K562 (cell line): ENCODE measurements around the gene CNPY2. TPM values are rescaled to one million over a fixed set of nuclear protein-coding genes. Genes with fewer than 3 reads are reported as not detected.
A peak's percentile ranks its signal among the peaks of the same experiment; 100 is the strongest.

Source experiments
- FOXM1 ChIP-seq, 2 experiments: fragments of 450-650 bp in 1 of 2; sonication (generic) in 1 of 2; formaldehyde crosslinking in 1 of 2; IDR thresholded peaks; 2 replicates each; pipeline versions ENCODE4 v1.6.1 to v1.9.0; 2017 to 2022; ENCODE audit warnings: low read depth in 2 of 2, mild to moderate bottlenecking in 2 of 2, missing genetic modification reagents in 1 of 2, moderate library complexity in 1 of 2
- GABPB2 ChIP-seq: fragments of 250-450 bp; sonication (Bioruptor Pico); conservative IDR thresholded peaks from 2 replicates; pipeline ENCODE4 v1.5.1; 2021; ENCODE audit warnings: mild to moderate bottlenecking
- KDM2B ChIP-seq: fragments of 250-450 bp; sonication (Bioruptor Pico); IDR thresholded peaks from 2 replicates; pipeline ENCODE4 v1.8.0; 2021; ENCODE audit warnings: mild to moderate bottlenecking, moderate library complexity
- LCOR ChIP-seq: sonication (generic); formaldehyde crosslinking; IDR thresholded peaks from 2 replicates; pipeline ENCODE4 v1.8.0; 2022; ENCODE audit warnings: mild to moderate bottlenecking, missing genetic modification reagents
- PML ChIP-seq: IDR thresholded peaks from 2 replicates; pipeline ENCODE4 v1.6.1; 2012; ENCODE audit warnings: low read length, inconsistent platforms
- TAF9B ChIP-seq: fragments of 450-650 bp; IDR thresholded peaks from 2 replicates; pipeline ENCODE4 v1.6.1; 2018; ENCODE audit warnings: mild to moderate bottlenecking; ENCODE audit not compliant: partially characterized antibody
- ZNF644 ChIP-seq: fragments of 200-800 bp; sonication (Bioruptor generic); IDR thresholded peaks from 2 replicates; pipeline ENCODE4 v1.6.1; 2016; ENCODE audit warnings: low read depth, missing genetic modification characterization, missing compliant biosample characterization
- ZNF76 ChIP-seq: fragments of 250-450 bp; sonication (Bioruptor Pico); IDR thresholded peaks from 2 replicates; pipeline ENCODE4 v1.4.0; 2020; ENCODE audit warnings: mild to moderate bottlenecking, moderate library complexity, borderline replicate concordance
- polyA plus RNA-seq, 8 experiments: library from polyadenylated mRNA; depleted of rRNA in 4 of 8; stranded (reverse) in 5 of 8; unstranded in 3 of 8; fragments of >200 nt; fragmentation: Nextera tagmentation in 2 of 8; fragmentation: Illumina TruSeq in 1 of 8; extraction: Ambion mirVana in 2 of 8; extraction: Trizol in 1 of 8; gene quantifications; 2 replicates each; pipeline versions ENCODE4 v1.2.1 to v1.2.3, GENCODE V29; 2011 to 2014; ENCODE audit warnings: inconsistent platforms in 1 of 8, missing spikeins in 1 of 8
- total RNA-seq, 7 experiments: library from RNA; depleted of rRNA in 6 of 7; stranded (reverse); fragments of >200 nt in 6 of 7; fragmentation: Illumina TruSeq in 2 of 7; extraction: Trizol in 2 of 7; gene quantifications; 2 replicates each; pipeline versions ENCODE4 v1.2.1 to v1.2.3, GENCODE V29; 2011 to 2021; ENCODE audit warnings: low replicate concordance in 1 of 7
- TF ChIP-seq, protein P1 (sequence below): sonication (generic); formaldehyde crosslinking; IDR thresholded peaks from 2 replicates; pipeline ENCODE4 v1.9.0; 2022; ENCODE audit warnings: mild to moderate bottlenecking, missing genetic modification reagents
- TF ChIP-seq, protein P2 (sequence below): fragments of 450-650 bp; IDR thresholded peaks from 2 replicates; pipeline ENCODE4 v1.6.1; 2017; ENCODE audit warnings: antibody characterized with exemption, mild to moderate bottlenecking
- TF ChIP-seq, protein P3 (sequence below): fragments of 450-650 bp; formaldehyde crosslinking; IDR thresholded peaks from 2 replicates; pipeline ENCODE4 v1.4.0; 2020; ENCODE audit warnings: mild to moderate bottlenecking, moderate library complexity
- TF ChIP-seq, protein P4 (sequence below), 2 experiments: fragments of 450-650 bp; IDR thresholded peaks; 2 replicates each; pipeline ENCODE4 v1.6.1; 2018; ENCODE audit warnings: mild to moderate bottlenecking in 2 of 2, low read depth in 1 of 2; ENCODE audit not compliant: partially characterized antibody in 2 of 2
- TF ChIP-seq, protein P5 (sequence below): sonication (generic); formaldehyde crosslinking; IDR thresholded peaks from 2 replicates; pipeline ENCODE4 v1.4.0; 2020; ENCODE audit warnings: mild to moderate bottlenecking, missing genetic modification reagents

Gene CNPY2
- total and polyA plus RNA-seq, 9 of the 15 experiments (the other 6 are each of a cell fraction or from before 2014, with no cell fraction given): 33.8 to 190 (median 138) TPM

DNA sequence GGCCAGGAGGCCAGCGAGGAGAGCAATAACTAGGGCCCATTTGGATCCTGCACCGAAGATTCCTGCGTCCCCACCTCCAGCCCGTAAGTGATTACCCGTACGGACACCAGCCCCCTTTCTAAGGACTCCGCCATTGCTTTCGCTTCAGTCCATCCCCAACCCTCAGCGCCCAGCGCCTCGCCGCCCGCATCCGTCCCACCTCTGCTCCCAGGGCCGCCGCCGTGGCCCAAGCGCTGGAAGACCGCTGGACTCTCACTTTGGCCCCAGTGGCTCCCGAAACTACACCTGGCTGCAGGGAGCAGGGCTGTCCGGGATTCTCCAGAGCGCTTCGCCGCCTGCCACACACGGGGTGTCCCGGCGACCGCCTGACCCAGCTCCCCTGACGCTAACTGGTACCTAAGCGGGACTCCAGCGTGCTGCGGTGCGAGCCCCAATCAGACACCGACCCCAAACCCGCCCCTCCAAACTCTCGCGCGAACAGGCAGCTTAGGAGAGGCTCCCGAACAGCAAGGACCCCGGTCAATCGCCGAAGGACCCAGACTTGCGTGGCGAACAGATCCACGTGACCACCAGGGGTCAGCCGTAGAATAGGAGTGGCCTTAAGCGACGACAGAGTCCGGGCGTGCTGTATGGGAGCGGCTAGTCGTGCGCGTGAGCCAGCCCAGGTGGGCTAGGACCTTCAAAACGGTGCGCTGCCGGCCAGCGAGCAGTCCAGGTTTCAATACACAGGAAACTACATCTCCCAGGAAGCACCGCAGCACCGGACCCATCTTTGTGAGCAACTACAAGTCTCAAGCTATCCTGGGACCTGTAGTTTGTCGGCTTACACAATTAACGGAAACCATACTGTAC is at the start of gene CNPY2 (continued):
- TF ChIP-seq LCOR: peak; percentile 90
- TF ChIP-seq, protein P1, sequence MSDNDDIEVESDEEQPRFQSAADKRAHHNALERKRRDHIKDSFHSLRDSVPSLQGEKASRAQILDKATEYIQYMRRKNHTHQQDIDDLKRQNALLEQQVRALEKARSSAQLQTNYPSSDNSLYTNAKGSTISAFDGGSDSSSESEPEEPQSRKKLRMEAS (CRISPR knock-in tag): peak; percentile 92
- TF ChIP-seq ZNF76 (CRISPR knock-in tag): no peak
- TF ChIP-seq, protein P2, sequence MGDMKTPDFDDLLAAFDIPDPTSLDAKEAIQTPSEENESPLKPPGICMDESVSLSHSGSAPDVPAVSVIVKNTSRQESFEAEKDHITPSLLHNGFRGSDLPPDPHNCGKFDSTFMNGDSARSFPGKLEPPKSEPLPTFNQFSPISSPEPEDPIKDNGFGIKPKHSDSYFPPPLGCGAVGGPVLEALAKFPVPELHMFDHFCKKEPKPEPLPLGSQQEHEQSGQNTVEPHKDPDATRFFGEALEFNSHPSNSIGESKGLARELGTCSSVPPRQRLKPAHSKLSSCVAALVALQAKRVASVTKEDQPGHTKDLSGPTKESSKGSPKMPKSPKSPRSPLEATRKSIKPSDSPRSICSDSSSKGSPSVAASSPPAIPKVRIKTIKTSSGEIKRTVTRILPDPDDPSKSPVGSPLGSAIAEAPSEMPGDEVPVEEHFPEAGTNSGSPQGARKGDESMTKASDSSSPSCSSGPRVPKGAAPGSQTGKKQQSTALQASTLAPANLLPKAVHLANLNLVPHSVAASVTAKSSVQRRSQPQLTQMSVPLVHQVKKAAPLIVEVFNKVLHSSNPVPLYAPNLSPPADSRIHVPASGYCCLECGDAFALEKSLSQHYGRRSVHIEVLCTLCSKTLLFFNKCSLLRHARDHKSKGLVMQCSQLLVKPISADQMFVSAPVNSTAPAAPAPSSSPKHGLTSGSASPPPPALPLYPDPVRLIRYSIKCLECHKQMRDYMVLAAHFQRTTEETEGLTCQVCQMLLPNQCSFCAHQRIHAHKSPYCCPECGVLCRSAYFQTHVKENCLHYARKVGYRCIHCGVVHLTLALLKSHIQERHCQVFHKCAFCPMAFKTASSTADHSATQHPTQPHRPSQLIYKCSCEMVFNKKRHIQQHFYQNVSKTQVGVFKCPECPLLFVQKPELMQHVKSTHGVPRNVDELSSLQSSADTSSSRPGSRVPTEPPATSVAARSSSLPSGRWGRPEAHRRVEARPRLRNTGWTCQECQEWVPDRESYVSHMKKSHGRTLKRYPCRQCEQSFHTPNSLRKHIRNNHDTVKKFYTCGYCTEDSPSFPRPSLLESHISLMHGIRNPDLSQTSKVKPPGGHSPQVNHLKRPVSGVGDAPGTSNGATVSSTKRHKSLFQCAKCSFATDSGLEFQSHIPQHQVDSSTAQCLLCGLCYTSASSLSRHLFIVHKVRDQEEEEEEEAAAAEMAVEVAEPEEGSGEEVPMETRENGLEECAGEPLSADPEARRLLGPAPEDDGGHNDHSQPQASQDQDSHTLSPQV: peak; percentile 90
- 0 out of 2 replicates have a peak, but pooled peaks have one; percentile 43 for TF ChIP-seq PML
- TF ChIP-seq, protein P3, sequence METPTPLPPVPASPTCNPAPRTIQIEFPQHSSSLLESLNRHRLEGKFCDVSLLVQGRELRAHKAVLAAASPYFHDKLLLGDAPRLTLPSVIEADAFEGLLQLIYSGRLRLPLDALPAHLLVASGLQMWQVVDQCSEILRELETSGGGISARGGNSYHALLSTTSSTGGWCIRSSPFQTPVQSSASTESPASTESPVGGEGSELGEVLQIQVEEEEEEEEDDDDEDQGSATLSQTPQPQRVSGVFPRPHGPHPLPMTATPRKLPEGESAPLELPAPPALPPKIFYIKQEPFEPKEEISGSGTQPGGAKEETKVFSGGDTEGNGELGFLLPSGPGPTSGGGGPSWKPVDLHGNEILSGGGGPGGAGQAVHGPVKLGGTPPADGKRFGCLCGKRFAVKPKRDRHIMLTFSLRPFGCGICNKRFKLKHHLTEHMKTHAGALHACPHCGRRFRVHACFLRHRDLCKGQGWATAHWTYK: 0 out of 2 replicates have a peak, but pooled peaks have one; percentile 21
- TF ChIP-seq ZNF644 (tag): peak; percentile 76; the same call in 1 of the 2 replicates
- TF ChIP-seq GABPB2 (CRISPR knock-in tag): no peak
- no peak for TF ChIP-seq FOXM1 (IDR thresholded peaks at IDR 0.05; ENCODE audit: low read depth)
- no peak for TF ChIP-seq FOXM1 (CRISPR knock-in tag; IDR thresholded peaks at IDR 0.05; ENCODE audit: low read depth)
- TF ChIP-seq, protein P4, sequence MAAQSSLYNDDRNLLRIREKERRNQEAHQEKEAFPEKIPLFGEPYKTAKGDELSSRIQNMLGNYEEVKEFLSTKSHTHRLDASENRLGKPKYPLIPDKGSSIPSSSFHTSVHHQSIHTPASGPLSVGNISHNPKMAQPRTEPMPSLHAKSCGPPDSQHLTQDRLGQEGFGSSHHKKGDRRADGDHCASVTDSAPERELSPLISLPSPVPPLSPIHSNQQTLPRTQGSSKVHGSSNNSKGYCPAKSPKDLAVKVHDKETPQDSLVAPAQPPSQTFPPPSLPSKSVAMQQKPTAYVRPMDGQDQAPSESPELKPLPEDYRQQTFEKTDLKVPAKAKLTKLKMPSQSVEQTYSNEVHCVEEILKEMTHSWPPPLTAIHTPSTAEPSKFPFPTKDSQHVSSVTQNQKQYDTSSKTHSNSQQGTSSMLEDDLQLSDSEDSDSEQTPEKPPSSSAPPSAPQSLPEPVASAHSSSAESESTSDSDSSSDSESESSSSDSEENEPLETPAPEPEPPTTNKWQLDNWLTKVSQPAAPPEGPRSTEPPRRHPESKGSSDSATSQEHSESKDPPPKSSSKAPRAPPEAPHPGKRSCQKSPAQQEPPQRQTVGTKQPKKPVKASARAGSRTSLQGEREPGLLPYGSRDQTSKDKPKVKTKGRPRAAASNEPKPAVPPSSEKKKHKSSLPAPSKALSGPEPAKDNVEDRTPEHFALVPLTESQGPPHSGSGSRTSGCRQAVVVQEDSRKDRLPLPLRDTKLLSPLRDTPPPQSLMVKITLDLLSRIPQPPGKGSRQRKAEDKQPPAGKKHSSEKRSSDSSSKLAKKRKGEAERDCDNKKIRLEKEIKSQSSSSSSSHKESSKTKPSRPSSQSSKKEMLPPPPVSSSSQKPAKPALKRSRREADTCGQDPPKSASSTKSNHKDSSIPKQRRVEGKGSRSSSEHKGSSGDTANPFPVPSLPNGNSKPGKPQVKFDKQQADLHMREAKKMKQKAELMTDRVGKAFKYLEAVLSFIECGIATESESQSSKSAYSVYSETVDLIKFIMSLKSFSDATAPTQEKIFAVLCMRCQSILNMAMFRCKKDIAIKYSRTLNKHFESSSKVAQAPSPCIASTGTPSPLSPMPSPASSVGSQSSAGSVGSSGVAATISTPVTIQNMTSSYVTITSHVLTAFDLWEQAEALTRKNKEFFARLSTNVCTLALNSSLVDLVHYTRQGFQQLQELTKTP (IDR thresholded peaks at IDR 0.05; ENCODE audit: low read depth in 1 of 2, partially characterized antibody in 2 of 2): peak; percentile 62 to 99
- no peak for TF ChIP-seq KDM2B (CRISPR knock-in tag)
- TF ChIP-seq TAF9B: peak; percentile 84
- TF ChIP-seq, protein P5, sequence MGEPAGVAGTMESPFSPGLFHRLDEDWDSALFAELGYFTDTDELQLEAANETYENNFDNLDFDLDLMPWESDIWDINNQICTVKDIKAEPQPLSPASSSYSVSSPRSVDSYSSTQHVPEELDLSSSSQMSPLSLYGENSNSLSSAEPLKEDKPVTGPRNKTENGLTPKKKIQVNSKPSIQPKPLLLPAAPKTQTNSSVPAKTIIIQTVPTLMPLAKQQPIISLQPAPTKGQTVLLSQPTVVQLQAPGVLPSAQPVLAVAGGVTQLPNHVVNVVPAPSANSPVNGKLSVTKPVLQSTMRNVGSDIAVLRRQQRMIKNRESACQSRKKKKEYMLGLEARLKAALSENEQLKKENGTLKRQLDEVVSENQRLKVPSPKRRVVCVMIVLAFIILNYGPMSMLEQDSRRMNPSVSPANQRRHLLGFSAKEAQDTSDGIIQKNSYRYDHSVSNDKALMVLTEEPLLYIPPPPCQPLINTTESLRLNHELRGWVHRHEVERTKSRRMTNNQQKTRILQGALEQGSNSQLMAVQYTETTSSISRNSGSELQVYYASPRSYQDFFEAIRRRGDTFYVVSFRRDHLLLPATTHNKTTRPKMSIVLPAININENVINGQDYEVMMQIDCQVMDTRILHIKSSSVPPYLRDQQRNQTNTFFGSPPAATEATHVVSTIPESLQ (CRISPR knock-in tag): peak; percentile 38; the same call in 1 of the 2 replicates
